Measurements from ENCODE around the gene C12orf42. TPM values are rescaled to one million over a fixed set of nuclear protein-coding genes. Genes with fewer than 3 reads are reported as not detected.

Gene C12orf42
- total RNA-seq, 1 donor from 2014 or later: not detected

- no peak for DNase-seq (ENCODE audit: low read depth)
- TF ChIP-seq CTCF (conservative IDR thresholded peaks at IDR 0.05; ENCODE audit: low read depth, low read length): no peak
- no peak overlapping the region for H3K4me3 ChIP-seq (ENCODE audit: low read depth, low read length)
Measured at GRCh38 chr12:103524238-103524875, 28.6 kb upstream of the C12orf42 start.

GRCh38 chr12:103523771-103524170 lies 28.0 kb upstream of the C12orf42 start:
- TF ChIP-seq CTCF (conservative IDR thresholded peaks at IDR 0.05; ENCODE audit: low read depth, low read length): no peak
- no peak overlapping the region for H3K4me3 ChIP-seq (ENCODE audit: low read depth, low read length)
- DNase-seq (ENCODE audit: low read depth): no peak

DNA sequence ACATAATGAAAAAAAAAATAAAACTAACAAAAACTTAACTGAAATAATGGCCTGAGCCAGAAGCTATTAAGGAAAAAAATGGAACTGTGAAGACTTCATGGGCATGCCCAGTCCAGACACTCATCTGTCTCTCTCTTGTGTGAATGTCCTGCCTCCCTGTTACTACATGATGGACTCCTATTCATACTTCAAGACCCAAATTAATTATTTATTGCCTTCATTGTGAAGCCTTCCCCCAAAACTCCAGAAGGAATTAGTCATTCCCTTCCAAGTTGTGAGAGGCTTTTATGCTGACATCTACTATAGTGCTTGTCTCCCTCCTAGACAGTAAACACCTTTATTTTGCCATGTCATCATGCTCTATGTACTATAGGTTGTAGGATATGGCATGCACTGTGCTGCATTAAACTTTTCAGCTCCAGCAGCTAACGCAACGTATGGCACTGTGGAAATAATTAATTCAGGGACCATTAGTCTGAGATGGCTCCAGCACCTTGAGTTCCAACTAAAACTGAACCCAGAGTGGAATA lies 25.0 kb upstream of the C12orf42 start:
- no peak for DNase-seq (ENCODE audit: low read depth)
- no peak for TF ChIP-seq CTCF (conservative IDR thresholded peaks at IDR 0.05; ENCODE audit: low read depth, low read length)
- H3K4me3 ChIP-seq (ENCODE audit: low read depth, low read length): no peak overlapping the region

DNA sequence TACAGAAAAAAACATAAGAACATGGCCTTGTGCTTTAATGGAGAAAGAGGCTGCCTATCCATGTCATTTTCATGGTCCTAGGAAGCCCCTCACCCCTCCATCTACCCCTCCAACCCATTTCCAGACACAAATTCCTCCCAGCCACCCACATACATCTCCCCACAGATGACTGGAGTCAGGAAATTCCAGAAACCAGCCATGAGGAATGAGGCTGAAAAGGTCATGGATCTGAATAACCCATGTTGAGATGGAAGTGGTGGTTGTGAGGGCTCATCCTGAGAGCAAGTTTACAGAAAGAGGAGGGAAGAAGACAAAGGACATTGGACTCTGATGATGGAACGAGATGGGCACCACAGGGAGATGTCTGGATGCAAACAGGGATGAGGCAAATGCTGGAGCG lies 23.9 kb upstream of the C12orf42 start:
- peak; percentile 54 for DNase-seq (ENCODE audit: low read depth)
- TF ChIP-seq CTCF (conservative IDR thresholded peaks at IDR 0.05; ENCODE audit: low read depth, low read length): no peak
- H3K4me3 ChIP-seq (ENCODE audit: low read depth, low read length): no peak overlapping the region

GRCh38 chr12:103518899-103519298 lies 23.1 kb upstream of the C12orf42 start:
- H3K4me3 ChIP-seq (ENCODE audit: low read depth, low read length): no peak overlapping the region
- DNase-seq (ENCODE audit: low read depth): no peak
- no peak for TF ChIP-seq CTCF (conservative IDR thresholded peaks at IDR 0.05; ENCODE audit: low read depth, low read length)

GRCh38 chr12:103517161-103517560 lies 21.4 kb upstream of the C12orf42 start:
- DNase-seq (ENCODE audit: low read depth): no peak
- H3K4me3 ChIP-seq (ENCODE audit: low read depth, low read length): no peak overlapping the region
- no peak for TF ChIP-seq CTCF (conservative IDR thresholded peaks at IDR 0.05; ENCODE audit: low read depth, low read length)

- no peak overlapping the region for H3K4me3 ChIP-seq (ENCODE audit: low read depth, low read length)
- TF ChIP-seq CTCF (conservative IDR thresholded peaks at IDR 0.05; ENCODE audit: low read depth, low read length): no peak
- DNase-seq (ENCODE audit: low read depth): no peak
Measured at GRCh38 chr12:103515341-103515740, 19.6 kb upstream of the C12orf42 start.
